ENCODE measurements around the gene MBNL3.

The MBNL3 gene

GRCh38 chrX:132425744-132426318, 63.0 kb downstream of the MBNL3 start:
- in situ Hi-C loops (cut with MboI; ENCODE audit: low sequenced_read_pairs), result no loop called here

GRCh38 chrX:132423323-132423722, 65.5 kb downstream of the MBNL3 start:
- in situ Hi-C loops (cut with MboI; ENCODE audit: low sequenced_read_pairs), result no loop called here

- in situ Hi-C loops (cut with MboI; ENCODE audit: low sequenced_read_pairs), result no loop called here
These were observed 73.8 kb downstream of the MBNL3 start for GRCh38 chrX:132415012-132415411.

GRCh38 chrX:132414404-132414803, 74.4 kb downstream of the MBNL3 start:
- in situ Hi-C loops (cut with MboI; ENCODE audit: low sequenced_read_pairs), result no loop called here

GRCh38 chrX:132413459-132413858, 75.4 kb downstream of the MBNL3 start:
- in situ Hi-C loops (cut with MboI; ENCODE audit: low sequenced_read_pairs), result no loop called here

- in situ Hi-C loops (cut with MboI; ENCODE audit: low sequenced_read_pairs), result no loop called here
These were observed 76.6 kb downstream of the MBNL3 start for GRCh38 chrX:132412208-132412607.

- in situ Hi-C loops (cut with MboI; ENCODE audit: low sequenced_read_pairs), result no loop called here
These were observed 77.4 kb downstream of the MBNL3 start for GRCh38 chrX:132411310-132411977.

GRCh38 chrX:132409780-132410556, 78.9 kb downstream of the MBNL3 start:
- in situ Hi-C loops (cut with MboI; ENCODE audit: low sequenced_read_pairs), result no loop called here

GRCh38 chrX:132407691-132408090, 81.1 kb downstream of the MBNL3 start:
- in situ Hi-C loops (cut with MboI; ENCODE audit: low sequenced_read_pairs), result no loop called here

- in situ Hi-C loops (cut with MboI; ENCODE audit: low sequenced_read_pairs), result no loop called here
These were observed 82.7 kb downstream of the MBNL3 start for GRCh38 chrX:132406106-132406505.

GRCh38 chrX:132404266-132404665, 84.6 kb downstream of the MBNL3 start:
- in situ Hi-C loops (cut with MboI; ENCODE audit: low sequenced_read_pairs), result no loop called here

GRCh38 chrX:132401935-132402334, 86.9 kb downstream of the MBNL3 start:
- in situ Hi-C loops (cut with MboI; ENCODE audit: low sequenced_read_pairs), result no loop called here

GRCh38 chrX:132400706-132401105, 88.1 kb downstream of the MBNL3 start:
- in situ Hi-C loops (cut with MboI; ENCODE audit: low sequenced_read_pairs), result no loop called here

GRCh38 chrX:132395645-132396044, 93.2 kb downstream of the MBNL3 start:
- in situ Hi-C loops (cut with MboI; ENCODE audit: low sequenced_read_pairs), result no loop called here

- in situ Hi-C loops (cut with MboI; ENCODE audit: low sequenced_read_pairs), result no loop called here
These were observed 93.8 kb downstream of the MBNL3 start for GRCh38 chrX:132395026-132395425.

GRCh38 chrX:132394591-132394990, 94.2 kb downstream of the MBNL3 start:
- in situ Hi-C loops (cut with MboI; ENCODE audit: low sequenced_read_pairs), result no loop called here

- in situ Hi-C loops (cut with MboI; ENCODE audit: low sequenced_read_pairs), result no loop called here
These were observed 94.8 kb downstream of the MBNL3 start for GRCh38 chrX:132393992-132394391.

- in situ Hi-C loops (cut with MboI; ENCODE audit: low sequenced_read_pairs), result no loop called here
These were observed 95.4 kb downstream of the MBNL3 start for GRCh38 chrX:132393485-132393884.

- in situ Hi-C loops (cut with MboI; ENCODE audit: low sequenced_read_pairs), result no loop called here
These were observed 95.8 kb downstream of the MBNL3 start for GRCh38 chrX:132393085-132393484.

- in situ Hi-C loops (cut with MboI; ENCODE audit: low sequenced_read_pairs), result no loop called here
These were observed 98.0 kb downstream of the MBNL3 start for GRCh38 chrX:132390792-132391191.

- in situ Hi-C loops (cut with MboI; ENCODE audit: low sequenced_read_pairs), result no loop called here
These were observed 99.4 kb downstream of the MBNL3 start for GRCh38 chrX:132389480-132389879.

- in situ Hi-C loops (cut with MboI; ENCODE audit: low sequenced_read_pairs), result no loop called here
These were observed 100.5 kb downstream of the MBNL3 start for GRCh38 chrX:132388371-132388770.
